Parathyroid adenoma (tissue), 2 donors: ENCODE measurements around the gene DCTPP1.

Experiments used
- H2AFZ ChIP-seq: fragments of 300-600 bp; sonication (generic); one replicate; pipeline ENCODE4 v1.7.0; 2017; ENCODE audit warnings: antibody characterized with exemption, mild to moderate bottlenecking
- H3K27ac ChIP-seq: fragments of 300-600 bp; sonication (generic); one replicate; pipeline ENCODE4 v1.7.0; 2017
- H3K27me3 ChIP-seq: fragments of 300-600 bp; sonication (generic); one replicate; pipeline ENCODE4 v1.7.0; 2017; ENCODE audit warnings: low read length; ENCODE audit not compliant: control insufficient read depth, insufficient read depth
- H3K36me3 ChIP-seq: fragments of 300-600 bp; sonication (generic); one replicate; pipeline ENCODE4 v1.7.0; 2017; ENCODE audit warnings: low read length; ENCODE audit not compliant: control insufficient read depth, insufficient read depth
- H3K4me1 ChIP-seq: fragments of 300-600 bp; sonication (generic); one replicate; pipeline ENCODE4 v1.7.0; 2017; ENCODE audit warnings: control low read depth
- H3K4me2 ChIP-seq: fragments of 300-600 bp; sonication (generic); one replicate; pipeline ENCODE4 v1.7.0; 2017; ENCODE audit warnings: low read length
- H3K4me3 ChIP-seq: fragments of 300-600 bp; sonication (generic); one replicate; pipeline ENCODE4 v1.7.0; 2017; ENCODE audit warnings: low read depth, low read length
- H3K79me2 ChIP-seq: fragments of 300-600 bp; sonication (generic); one replicate; pipeline ENCODE4 v1.7.0; 2017; ENCODE audit warnings: control low read depth
- H3K9ac ChIP-seq: fragments of 300-600 bp; sonication (generic); one replicate; pipeline ENCODE4 v1.7.0; 2017; ENCODE audit warnings: mild to moderate bottlenecking
- H3K9me3 ChIP-seq: fragments of 300-600 bp; sonication (generic); one replicate; pipeline ENCODE4 v1.7.0; 2017; ENCODE audit warnings: low read length; ENCODE audit not compliant: control insufficient read depth
- CTCF ChIP-seq: fragments of 300-600 bp; sonication (generic); IDR thresholded peaks from one replicate; pipeline ENCODE4 v1.7.0; 2017; ENCODE audit warnings: antibody characterized with exemption, mild to moderate bottlenecking
- donor health status: primary hyperparathyroidism.

The DCTPP1 gene

GRCh38 chr16:30376461-30376902, 53.3 kb downstream of the DCTPP1 start:
- Histone ChIP-seq H3K4me1 (peaks cover 5% of the 10 kb centered on the region), H3K4me2 (no peak overlapping the region), H2AFZ (no peak overlapping the region), H3K9me3 (no peaks in the 10 kb centered on the region), H3K9ac (no peak overlapping the region), H3K27ac (peak overlapping the region; percentile 100), H3K4me3 (no peak overlapping the region), H3K79me2 (no peaks in the 10 kb centered on the region), H3K36me3 (no peaks in the 10 kb centered on the region), H3K27me3 (no peaks in the 10 kb centered on the region)
- TF ChIP-seq CTCF = no peak

- Histone ChIP-seq H3K79me2 (no peaks in the 10 kb centered on the region), H3K4me1 (peaks cover 9% of the 10 kb centered on the region), H3K36me3 (no peaks in the 10 kb centered on the region), H3K4me3 (no peak overlapping the region), H3K4me2 (no peak overlapping the region), H3K9me3 (no peaks in the 10 kb centered on the region), H3K27ac (no peak overlapping the region), H2AFZ (no peak overlapping the region), H3K9ac (no peak overlapping the region), H3K27me3 (no peaks in the 10 kb centered on the region)
- no peak for TF ChIP-seq CTCF
Observed at GRCh38 chr16:30375864-30376263, 54.0 kb downstream of the DCTPP1 start.

- no peak for TF ChIP-seq CTCF
- Histone ChIP-seq H3K9me3 (no peaks in the 10 kb centered on the region), H3K4me3 (no peak within 1 kb of the TSS), H3K9ac (no peak within 1 kb of the TSS), H2AFZ (no peak within 1 kb of the TSS), H3K79me2 (peaks cover 2% of the 10 kb centered on the region), H3K27ac (no peak within 1 kb of the TSS), H3K4me2 (no peak within 1 kb of the TSS), H3K4me1 (peaks cover 9% of the 10 kb centered on the region), H3K27me3 (no peaks in the 10 kb centered on the region), H3K36me3 (no peaks in the 10 kb centered on the region)
Observed at GRCh38 chr16:30374538-30374937, 55.3 kb downstream of the DCTPP1 start, which contains the start of gene MYL11. Gene MYL11 (plus strand): TSS chr16:30374802. CDS start chr16:30374858, 56 bp downstream.
